Stomach smooth muscle (tissue), 2 donors: Measurements from ENCODE around the gene ZFAND3.
"Not testable (repeated sequence)": the region's sequence is repeated elsewhere in the genome, so short reads cannot be mapped to it uniquely, and the experiment has no call there.

Experiments used
- H3K27ac ChIP-seq: one replicate; pipeline ENCODE4 v1.7.0; 2013; ENCODE audit warnings: mild to moderate bottlenecking, low read length, inconsistent platforms
- H3K27me3 ChIP-seq, 2 donors: one replicate each; pipeline ENCODE4 v1.7.0; 2013; ENCODE audit warnings: low read length in 2 of 2; ENCODE audit not compliant: insufficient read depth in 2 of 2, control insufficient read depth in 1 of 2
- H3K36me3 ChIP-seq, 2 donors: one replicate each; pipeline ENCODE4 v1.7.0; 2013; ENCODE audit warnings: low read length in 2 of 2; ENCODE audit not compliant: control insufficient read depth in 2 of 2, insufficient read depth in 2 of 2
- H3K4me1 ChIP-seq: one replicate; pipeline ENCODE4 v1.7.0; 2013; ENCODE audit warnings: low read length; ENCODE audit not compliant: control insufficient read depth, insufficient read depth
- H3K4me3 ChIP-seq, 2 donors: one replicate each; pipeline ENCODE4 v1.7.0; 2013; ENCODE audit warnings: low read length in 2 of 2
- H3K9ac ChIP-seq, 2 donors: one replicate each; pipeline ENCODE4 v1.7.0; 2013; ENCODE audit warnings: low read length in 2 of 2, mild to moderate bottlenecking in 1 of 2
- H3K9me3 ChIP-seq, 2 donors: one replicate each; pipeline ENCODE4 v1.7.0; 2013; ENCODE audit warnings: low read length in 2 of 2; ENCODE audit not compliant: control insufficient read depth in 2 of 2
- donor health status: healthy.
- donor health status: Pancreatic carcinoma.

ZFAND3 gene

DNA sequence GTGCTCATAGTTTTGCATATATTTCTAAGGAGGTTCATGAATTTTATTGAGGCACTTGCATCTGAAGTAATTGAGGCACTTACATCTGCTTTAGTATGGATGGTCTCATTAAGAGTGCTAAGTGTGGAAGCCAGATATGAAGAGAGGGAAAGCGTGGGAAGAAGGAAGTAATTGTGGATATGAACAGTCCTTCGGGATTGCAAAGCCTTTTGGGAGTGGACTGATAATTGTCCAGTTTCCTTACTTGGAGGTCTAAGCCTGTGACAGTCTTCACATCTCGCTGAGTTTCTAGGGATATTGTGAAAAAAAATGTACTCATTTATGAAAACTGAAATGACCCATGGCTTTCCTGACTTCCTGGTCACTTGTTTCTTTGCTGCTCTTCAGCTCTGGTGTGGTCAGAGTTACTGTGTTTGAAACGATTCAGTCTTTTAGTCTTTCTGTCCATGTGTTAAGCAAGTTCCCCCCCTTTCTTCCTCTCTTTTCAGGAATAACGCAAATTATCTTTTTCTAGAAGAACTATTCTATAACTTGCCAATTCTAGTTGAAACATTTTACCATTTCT lies 137.3 kb downstream of the ZFAND3 start:
- no peaks in the 10 kb centered on the region for H3K36me3 ChIP-seq
- no peak overlapping the region for H3K4me3 ChIP-seq
- H3K9me3 ChIP-seq = no peaks in the 10 kb centered on the region
- H3K27ac ChIP-seq = no peak overlapping the region
- H3K4me1 ChIP-seq = no peaks in the 10 kb centered on the region
- H3K9ac ChIP-seq = no peak overlapping the region
- H3K27me3 ChIP-seq = no peaks in the 10 kb centered on the region

DNA sequence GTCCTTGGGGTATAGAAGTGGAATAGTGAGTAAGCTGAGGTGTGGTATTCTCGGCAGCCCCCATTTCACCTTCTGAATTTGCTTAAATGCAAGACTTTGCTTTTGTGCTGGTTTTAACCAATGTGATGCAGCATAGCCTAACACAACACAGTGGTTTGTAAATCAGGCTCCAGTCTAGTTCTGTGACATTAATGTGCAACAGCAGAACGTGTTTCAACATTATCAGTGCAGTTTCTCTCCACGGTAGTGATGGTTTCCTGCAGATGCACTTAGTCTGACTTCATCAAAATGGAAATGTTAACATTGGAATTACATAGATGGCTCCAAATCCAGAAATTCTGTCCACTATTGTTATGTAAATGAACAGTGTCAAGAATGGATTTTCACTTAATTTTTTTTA lies 139.5 kb downstream of the ZFAND3 start:
- H3K27me3 ChIP-seq = no peaks in the 10 kb centered on the region
- no peak overlapping the region for H3K4me3 ChIP-seq
- H3K36me3 ChIP-seq = no peaks in the 10 kb centered on the region
- H3K4me1 ChIP-seq = no peaks in the 10 kb centered on the region
- no peaks in the 10 kb centered on the region for H3K9me3 ChIP-seq
- no peak overlapping the region for H3K9ac ChIP-seq
- no peak overlapping the region for H3K27ac ChIP-seq

DNA sequence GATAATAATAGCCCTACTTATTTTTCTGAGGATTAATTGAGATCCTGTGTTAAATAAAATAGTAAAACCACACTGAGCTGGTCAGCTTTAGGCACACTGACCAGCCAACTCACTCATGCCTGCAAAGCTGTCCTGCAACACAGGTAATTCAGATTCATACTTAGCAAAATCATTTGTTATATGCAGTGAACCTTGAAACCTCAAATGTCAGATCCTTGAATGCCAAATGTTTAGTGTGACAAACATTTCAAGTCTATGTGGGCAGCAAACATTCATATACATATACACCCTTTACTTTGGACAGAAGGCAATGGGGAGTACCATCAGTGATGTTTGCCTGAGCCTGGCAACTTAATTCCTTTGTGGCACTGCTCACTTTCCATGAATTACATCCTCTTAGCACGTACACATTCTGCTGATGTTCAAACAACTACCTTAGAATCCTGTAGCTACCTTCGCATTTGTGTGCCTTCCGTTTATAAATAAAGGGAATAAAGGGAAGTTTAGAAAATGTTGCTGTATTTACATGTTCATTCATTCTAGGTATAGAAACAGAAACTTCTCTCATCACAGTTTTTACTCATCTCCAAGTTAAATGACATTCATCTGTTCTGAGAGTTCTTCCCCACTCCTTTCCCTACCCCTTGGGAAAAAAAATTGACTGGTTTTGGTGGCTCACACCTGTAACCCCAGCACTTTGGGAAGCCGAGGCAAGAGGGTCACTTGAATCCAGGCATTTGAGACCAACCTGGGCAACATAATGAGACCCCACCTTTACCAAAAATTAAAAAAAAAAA lies 140.8 kb downstream of the ZFAND3 start:
- Histone ChIP-seq H3K4me3 (no peak overlapping the region), H3K9ac (no peak overlapping the region), H3K4me1 (no peaks in the 10 kb centered on the region), H3K27ac (no peak overlapping the region), H3K9me3 (no peaks in the 10 kb centered on the region), H3K36me3 (no peaks in the 10 kb centered on the region), H3K27me3 (no peaks in the 10 kb centered on the region)

DNA sequence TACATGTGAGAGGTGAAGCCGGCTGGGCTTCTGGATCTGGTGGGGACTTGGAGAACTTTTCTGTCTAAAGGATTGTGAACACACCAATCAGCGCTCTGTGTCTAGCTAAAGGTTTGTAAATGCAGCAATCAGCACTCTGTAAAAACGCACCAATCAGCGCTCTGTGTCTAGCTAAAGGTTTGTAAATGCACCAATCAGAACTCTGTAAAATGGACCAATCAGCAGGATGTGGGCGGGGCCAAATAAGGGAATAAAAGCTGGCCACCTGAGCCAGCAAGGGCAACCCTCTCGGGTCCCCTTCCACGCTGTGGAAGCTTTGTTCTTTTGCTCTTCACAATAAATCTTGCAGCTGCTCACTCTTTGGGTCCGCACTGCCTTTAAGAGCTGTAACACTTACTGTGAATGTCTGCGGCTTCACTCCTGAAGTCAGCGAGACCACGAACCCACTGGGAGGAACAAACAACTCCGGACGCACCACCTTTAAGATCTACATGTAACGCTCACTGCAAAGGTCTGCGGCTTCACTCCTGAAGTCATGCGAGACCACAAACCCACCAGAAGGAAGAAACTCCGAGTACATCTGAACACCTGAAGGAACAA lies 143.1 kb downstream of the ZFAND3 start:
- not testable (repeated sequence) for H3K36me3 ChIP-seq, H3K4me3 ChIP-seq, H3K9me3 ChIP-seq, H3K27ac ChIP-seq, H3K27me3 ChIP-seq, H3K9ac ChIP-seq, H3K4me1 ChIP-seq

DNA sequence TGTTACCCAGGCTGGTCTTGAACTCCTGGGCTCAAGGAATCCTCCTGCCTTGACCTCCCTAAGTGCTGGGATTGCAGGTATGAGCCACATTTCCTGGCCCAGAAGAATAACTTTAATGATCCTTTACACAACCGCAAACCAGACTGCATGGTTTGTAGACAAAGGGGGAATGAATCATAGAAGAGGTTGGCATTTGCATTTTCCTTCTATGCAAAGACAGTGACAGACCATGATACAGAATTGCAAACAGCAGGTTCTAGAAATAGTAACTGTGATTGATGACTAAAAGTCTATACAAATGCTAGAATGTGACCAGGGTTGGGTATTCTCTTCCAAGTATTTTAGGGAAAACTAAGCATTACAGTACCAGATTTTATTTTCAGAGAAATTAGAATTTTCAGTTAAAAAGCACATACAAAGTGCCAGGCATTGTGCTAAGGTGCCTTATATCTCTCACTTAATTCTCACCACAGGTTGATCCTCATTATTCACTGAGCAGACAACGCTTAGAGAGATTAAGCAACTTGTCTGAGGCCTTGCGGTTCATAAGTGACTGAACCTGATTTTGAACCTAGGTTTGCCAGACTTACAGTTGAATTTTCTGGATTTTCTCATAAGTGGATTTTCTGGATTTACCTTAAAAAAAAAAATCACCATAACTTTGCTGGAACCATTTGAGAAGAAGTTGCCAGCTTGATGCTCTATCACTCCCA lies 146.6 kb downstream of the ZFAND3 start:
- Histone ChIP-seq H3K9ac (no peak overlapping the region), H3K9me3 (no peaks in the 10 kb centered on the region), H3K4me3 (no peak overlapping the region), H3K4me1 (peaks cover 6% of the 10 kb centered on the region), H3K36me3 (no peaks in the 10 kb centered on the region), H3K27me3 (no peaks in the 10 kb centered on the region), H3K27ac (no peak overlapping the region)

DNA sequence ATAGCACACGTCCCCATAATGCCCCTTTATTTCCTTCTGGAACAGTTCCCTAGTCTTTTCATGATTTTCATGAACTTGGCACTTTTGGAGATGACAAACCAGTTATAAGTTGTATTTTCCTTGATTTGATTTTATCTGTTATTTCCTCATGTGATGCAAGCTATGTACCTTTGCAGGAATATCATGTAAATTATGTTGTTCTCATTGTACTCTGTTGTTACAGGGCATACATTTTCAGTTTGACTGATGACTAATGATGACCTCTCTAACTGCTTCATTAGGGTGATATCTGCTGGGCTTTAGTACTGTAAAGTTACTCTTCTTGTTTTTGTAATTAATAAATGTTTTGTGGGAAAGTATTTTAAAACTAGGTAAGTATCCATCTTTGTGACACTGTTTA lies 147.3 kb downstream of the ZFAND3 start:
- Histone ChIP-seq H3K27me3 (no peaks in the 10 kb centered on the region), H3K4me3 (no peak overlapping the region), H3K9me3 (no peaks in the 10 kb centered on the region), H3K9ac (no peak overlapping the region), H3K4me1 (peaks cover 6% of the 10 kb centered on the region), H3K36me3 (no peaks in the 10 kb centered on the region), H3K27ac (no peak overlapping the region)

DNA sequence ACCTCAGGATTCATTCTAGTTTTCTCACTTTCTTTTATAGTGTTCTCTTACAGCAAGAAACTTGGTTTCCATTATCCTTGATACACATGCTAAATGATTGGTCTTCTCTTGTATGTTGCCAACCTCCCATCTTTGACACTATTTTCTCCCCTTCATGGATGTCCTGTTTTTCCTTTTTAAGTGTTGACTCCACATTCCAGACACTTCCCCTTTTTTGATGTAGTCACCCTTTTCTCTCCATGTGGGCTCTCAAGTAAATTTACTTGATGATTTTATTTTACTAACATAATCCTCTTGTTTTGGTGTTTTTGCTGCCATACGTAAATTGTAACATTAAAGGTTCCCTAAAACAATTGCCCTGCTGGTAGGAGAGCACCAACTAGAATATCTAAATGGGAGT lies 148.1 kb downstream of the ZFAND3 start:
- Histone ChIP-seq H3K4me1 (peaks cover 6% of the 10 kb centered on the region), H3K27ac (no peak overlapping the region), H3K27me3 (no peaks in the 10 kb centered on the region), H3K9ac (no peak overlapping the region), H3K4me3 (no peak overlapping the region), H3K9me3 (no peaks in the 10 kb centered on the region), H3K36me3 (no peaks in the 10 kb centered on the region)

DNA sequence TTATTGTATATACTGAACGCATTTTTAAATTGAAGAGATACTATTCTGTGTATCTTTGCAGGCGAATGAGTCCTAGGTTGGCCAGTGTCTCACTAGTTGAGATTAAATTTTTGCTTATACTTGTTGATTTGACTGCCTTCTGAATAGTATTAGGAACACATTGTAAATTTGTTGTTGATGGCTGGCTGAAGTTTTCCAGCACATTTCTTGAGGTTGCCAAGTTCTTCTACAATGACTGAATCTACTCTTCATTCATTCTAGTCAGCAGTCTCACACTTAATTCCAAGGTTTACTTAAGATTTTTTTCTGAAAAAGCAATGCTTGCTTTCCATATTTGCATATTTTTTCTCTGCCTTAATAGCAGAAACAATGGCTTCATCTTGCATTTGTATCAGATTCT lies 151.7 kb downstream of the ZFAND3 start:
- peaks cover 0 to 5% of the 10 kb centered on the region in 2 donors for H3K9me3 ChIP-seq
- H3K4me1 ChIP-seq = no peaks in the 10 kb centered on the region
- H3K36me3 ChIP-seq = no peaks in the 10 kb centered on the region
- H3K27me3 ChIP-seq = no peaks in the 10 kb centered on the region
- H3K27ac ChIP-seq = no peak overlapping the region
- no peak overlapping the region for H3K9ac ChIP-seq
- no peak overlapping the region for H3K4me3 ChIP-seq

DNA sequence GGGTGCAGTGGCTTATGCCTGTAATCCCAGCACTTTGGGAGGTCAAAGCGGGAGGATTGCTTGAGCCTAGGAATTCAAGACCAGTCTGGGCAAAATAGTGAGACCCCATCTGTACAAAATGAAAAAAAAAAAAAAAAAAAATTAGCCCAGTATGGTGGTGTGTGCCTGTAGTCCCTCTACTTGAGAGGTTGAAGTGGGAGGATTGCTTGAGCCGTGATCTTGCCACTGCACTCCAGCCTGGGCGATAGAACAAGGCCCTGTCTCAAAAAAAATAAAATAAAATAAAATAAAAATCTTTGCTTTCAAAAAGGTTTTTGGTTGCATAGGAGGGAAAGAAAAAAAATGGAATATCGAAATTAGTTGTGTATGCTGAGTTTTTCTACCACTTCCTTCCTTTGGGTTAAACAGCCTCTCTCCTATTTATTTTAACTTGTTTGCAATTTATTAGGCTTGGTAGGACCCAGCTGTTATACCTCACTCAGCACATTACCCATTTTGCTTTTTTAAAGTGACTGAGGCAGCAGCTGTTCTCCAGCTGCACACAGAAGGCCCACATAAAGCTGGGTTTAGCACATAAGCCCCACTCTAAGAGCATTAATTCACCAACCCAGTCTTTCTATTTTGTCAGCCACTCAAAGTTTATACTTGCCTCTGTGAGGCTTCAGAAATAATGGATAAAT lies 152.3 kb downstream of the ZFAND3 start:
- Histone ChIP-seq H3K4me1 (no peaks in the 10 kb centered on the region), H3K27ac (no peak overlapping the region), H3K36me3 (no peaks in the 10 kb centered on the region), H3K4me3 (no peak overlapping the region), H3K27me3 (no peaks in the 10 kb centered on the region), H3K9ac (no peak overlapping the region), H3K9me3 (peaks cover 0 to 5% of the 10 kb centered on the region in 2 donors)

DNA sequence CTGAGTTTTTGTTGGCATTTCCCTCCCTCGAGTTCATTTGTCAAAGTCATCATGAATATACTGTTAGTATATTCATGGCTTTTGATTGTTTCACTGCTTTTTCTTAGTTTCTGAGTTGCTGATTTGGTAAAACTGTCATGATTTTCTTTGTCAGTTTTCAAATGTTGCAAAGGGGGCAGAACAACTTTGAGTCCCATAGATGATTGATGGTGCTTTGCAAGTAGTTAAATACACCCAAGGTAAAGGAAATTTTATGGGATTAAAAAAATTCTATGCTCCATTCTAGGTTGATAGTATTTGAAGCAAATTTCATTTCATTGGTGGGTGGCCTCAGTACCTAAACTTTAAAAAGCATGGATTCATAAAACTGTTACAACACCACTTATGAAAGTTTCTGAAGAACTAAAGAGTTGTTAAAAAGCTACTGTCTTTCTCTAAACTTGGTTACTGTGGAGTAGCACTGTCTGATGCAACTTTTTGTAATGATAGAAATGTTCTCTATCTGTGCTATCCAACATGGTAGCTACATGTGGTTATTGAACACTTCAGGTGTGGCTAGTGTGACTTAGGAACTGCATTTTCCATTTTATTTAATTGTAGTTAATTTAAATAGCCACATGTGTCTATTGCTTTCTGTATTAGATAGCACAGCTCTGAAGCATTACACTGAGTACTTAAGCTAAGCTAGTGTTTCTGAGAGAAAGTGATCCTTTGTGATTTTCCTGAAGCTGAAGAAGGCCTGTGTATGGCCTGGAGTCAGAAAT lies 153.6 kb downstream of the ZFAND3 start:
- Histone ChIP-seq H3K27me3 (no peaks in the 10 kb centered on the region), H3K27ac (no peak overlapping the region), H3K9ac (no peak overlapping the region), H3K36me3 (no peaks in the 10 kb centered on the region), H3K9me3 (peaks cover 0 to 5% of the 10 kb centered on the region in 2 donors), H3K4me3 (no peak overlapping the region), H3K4me1 (no peaks in the 10 kb centered on the region)
